Psoas muscle (tissue), 8 donors: ENCODE results near the gene GPR78. TPM values are rescaled to one million over a fixed set of nuclear protein-coding genes. Genes with fewer than 3 reads are reported as not detected.

ENCODE experiments used
- ATAC-seq, 4 donors: fragments of 200-7000 bp; cut with Tn5 transposase; one replicate each; pipeline ENCODE4 v1.9.1; 2020; ENCODE audit warnings: moderate library complexity in 3 of 4, mild to moderate bottlenecking in 2 of 4
- DNase-seq, 2 donors: peaks; one replicate each; pipeline ENCODE4 v3.0.0-alpha.2; 2020
- H3K27ac ChIP-seq: fragments of 200-600 bp; one replicate; pipeline ENCODE4 v1.8.0; 2022
- H3K27me3 ChIP-seq, 3 donors: fragments of 200-600 bp in 1 of 3; one replicate each; pipeline versions ENCODE4 v1.6.1 to v1.8.0; 2013 to 2022; ENCODE audit warnings: low read length in 2 of 3, mild to moderate bottlenecking in 2 of 3, moderate library complexity in 1 of 3; ENCODE audit not compliant: insufficient read depth in 3 of 3
- H3K36me3 ChIP-seq, 2 donors: fragments of 200-600 bp in 1 of 2; one replicate each; pipeline versions ENCODE4 v1.6.1 to v1.8.0; 2013 to 2022; ENCODE audit warnings: low read depth in 1 of 2, mild to moderate bottlenecking in 1 of 2, moderate library complexity in 1 of 2; ENCODE audit not compliant: insufficient read depth in 1 of 2
- H3K4me1 ChIP-seq: fragments of 200-600 bp; one replicate; pipeline ENCODE4 v1.8.0; 2022
- H3K4me3 ChIP-seq: fragments of 200-600 bp; one replicate; pipeline ENCODE4 v1.8.0; 2022; ENCODE audit warnings: mild to moderate bottlenecking
- H3K9me3 ChIP-seq: fragments of 200-600 bp; one replicate; pipeline ENCODE4 v1.8.0; 2022
- CTCF ChIP-seq: fragments of 200-600 bp; IDR thresholded peaks from one replicate; pipeline ENCODE4 v1.8.0; 2022; ENCODE audit warnings: antibody characterized with exemption
- WGBS, 3 donors: extraction: QIAGEN DNeasy Blood & Tissue Kit; methylation state at CpG; one replicate each; pipeline versions ENCODE4 v1.1.6 to v1.1.7; 2013; 5-methylcytosine and 5-hydroxymethylcytosine counted together
- intact Hi-C, 2 donors: fragments of 100-400 bp; cut with DNase I; formaldehyde crosslinking; loops; one replicate each; pipeline versions ENCODE4 v1.11.0 to v1.14.2; 2022
- polyA plus RNA-seq, 3 donors: library from polyadenylated mRNA; stranded (reverse); fragments of 200-250 nt; gene quantifications; one replicate each; pipeline ENCODE4 v1.2.3, GENCODE V29; 2013
- total RNA-seq, 4 donors: library from RNA; stranded (reverse); fragmentation: NEBNext Ultra II Directional in 2 of 4; extraction: Animal tissue kit (Norgen Biotek cat#: 25700) in 2 of 4; gene quantifications; one replicate each; pipeline versions ENCODE4 v1.2.1 to v1.2.4, GENCODE V29; 2021 to 2023
- donor health status: healthy with polysubstance abuse.
- donor health status: DM: no; HTN: no; CAD: no; lungs with moderate emphysema.
- donor health status: Bipolar disorder and iron deficiency.
- donor health status: healthy.
- donor health status: DM: yes; HTN: yes; CAD: no.
- donor health status: DM: no; HTN: no; CAD: no.
- donor health status: DM: no; HTN: no; CAD: no.
- donor health status: DM: yes; HTN: yes; CAD: no.

GPR78 gene
- total and polyA plus RNA-seq, 7 donors = not detected

DNA sequence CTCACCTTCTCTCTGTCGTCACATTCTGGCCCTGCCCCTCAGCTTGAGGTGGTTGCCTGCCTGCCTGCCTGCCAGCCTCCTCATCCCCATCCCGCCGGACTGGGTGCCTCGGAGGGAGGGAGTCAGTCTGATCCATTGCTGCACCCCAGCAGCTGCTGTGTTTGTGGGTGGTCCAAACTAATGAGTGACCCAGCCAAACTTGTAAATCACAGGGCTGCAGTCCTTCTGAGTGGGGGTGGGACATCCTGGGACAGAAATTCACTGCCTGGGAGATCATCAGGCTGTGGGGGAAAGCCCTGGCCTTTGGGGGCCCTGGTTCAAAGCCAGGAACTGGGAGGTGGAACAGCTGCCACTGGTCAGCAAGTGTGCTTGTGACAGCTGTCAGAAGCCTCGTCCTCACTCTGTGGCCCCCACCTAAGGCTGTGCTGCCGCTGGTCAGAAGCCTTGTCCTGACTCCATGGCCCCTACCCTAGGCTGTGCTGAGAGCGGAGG lies 5.6 kb downstream of the GPR78 start:
- Histone ChIP-seq H3K4me3 (no peak overlapping the region), H3K36me3 (no peaks in the 10 kb centered on the region), H3K4me1 (no peaks in the 10 kb centered on the region), H3K9me3 (no peaks in the 10 kb centered on the region), H3K27me3 (peaks cover 0 to 85% (median 9%) of the 10 kb centered on the region in 3 donors), H3K27ac (no peak overlapping the region)
- DNase-seq = peak in 1 of 2 donors; percentile 44
- WGBS, 3 donors = 27 to 30% (median 29%) methylated on average over 6 to 7 of the region's 7 CpGs
- no peak for ATAC-seq
- intact Hi-C loops = no loop called here
- TF ChIP-seq CTCF = no peak

GRCh38 chr4:8586246-8586645 lies 6.1 kb downstream of the GPR78 start:
- no peaks in the 10 kb centered on the region for H3K4me1 ChIP-seq
- no peak for DNase-seq
- no peak overlapping the region for H3K27ac ChIP-seq
- no peak for TF ChIP-seq CTCF
- WGBS, 3 donors = 25 to 50% (median 43%) methylated on average over 5 of the region's 5 CpGs
- peaks cover 0 to 85% (median 12%) of the 10 kb centered on the region in 3 donors for H3K27me3 ChIP-seq
- intact Hi-C loops = no loop called here
- no peak overlapping the region for H3K4me3 ChIP-seq
- no peaks in the 10 kb centered on the region for H3K36me3 ChIP-seq
- H3K9me3 ChIP-seq = no peaks in the 10 kb centered on the region
- ATAC-seq = no peak

GRCh38 chr4:8586671-8587468 lies 6.7 kb downstream of the GPR78 start:
- intact Hi-C loops = no loop called here
- no peak for ATAC-seq
- no peak for TF ChIP-seq CTCF
- H3K9me3 ChIP-seq = no peaks in the 10 kb centered on the region
- no peak overlapping the region for H3K4me3 ChIP-seq
- H3K4me1 ChIP-seq = no peaks in the 10 kb centered on the region
- WGBS, 3 donors = 76 to 80% (median 78%) methylated on average over 36 to 37 of the region's 37 CpGs
- H3K36me3 ChIP-seq = no peaks in the 10 kb centered on the region
- peak in 1 of 2 donors; percentile 49 for DNase-seq
- no peak overlapping the region for H3K27ac ChIP-seq
- H3K27me3 ChIP-seq = peaks cover 0 to 85% (median 12%) of the 10 kb centered on the region in 3 donors

DNA sequence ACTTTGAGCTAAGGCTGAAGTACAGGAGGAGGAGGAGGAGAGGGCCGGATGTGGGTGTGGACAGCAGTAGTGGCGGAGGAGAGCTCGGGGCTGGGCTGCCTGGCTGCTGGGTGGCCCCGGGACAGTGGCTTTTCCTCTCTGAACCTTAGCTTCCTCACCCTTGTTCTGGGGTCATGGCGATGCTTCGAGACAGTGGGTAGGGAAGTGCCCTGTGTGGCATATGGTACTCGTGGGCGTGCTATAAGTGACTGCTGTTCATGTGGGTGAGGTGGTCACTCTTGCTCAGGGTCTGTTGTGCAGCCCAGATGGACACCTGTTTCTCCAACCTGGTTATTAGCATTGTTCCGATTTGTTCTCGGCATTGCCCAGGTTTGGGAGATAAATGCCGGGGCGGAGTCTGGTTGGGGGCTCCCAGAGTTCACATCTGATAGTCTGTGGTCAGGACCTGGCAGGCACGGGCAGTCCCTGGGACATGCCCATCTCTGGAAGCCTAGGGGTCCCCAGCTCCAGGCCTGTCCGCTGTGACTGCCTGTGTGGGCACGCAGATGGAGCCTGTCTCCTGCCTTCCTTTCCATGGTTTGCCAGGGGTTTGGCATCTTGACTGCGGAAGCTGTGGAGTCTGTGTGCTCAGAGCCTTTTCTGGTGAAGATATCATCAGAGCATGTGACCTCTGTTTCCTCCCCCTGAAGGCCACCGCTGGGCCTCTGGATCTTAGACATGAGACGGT lies 7.4 kb downstream of the GPR78 start:
- DNase-seq (peak in 1 of 2 donors; percentile 26), ATAC-seq (no peak)
- H3K36me3 ChIP-seq = no peaks in the 10 kb centered on the region
- TF ChIP-seq CTCF = no peak
- peaks cover 0 to 85% (median 16%) of the 10 kb centered on the region in 3 donors for H3K27me3 ChIP-seq
- H3K4me3 ChIP-seq = no peak overlapping the region
- H3K4me1 ChIP-seq = no peaks in the 10 kb centered on the region
- intact Hi-C loops = no loop called here
- 77 to 88% (median 86%) methylated on average over 18 of the region's 18 CpGs for WGBS, 3 donors
- H3K9me3 ChIP-seq = no peaks in the 10 kb centered on the region
- H3K27ac ChIP-seq = no peak overlapping the region
